H9 (cell line): ENCODE results near the gene KRTAP10-9. TPM values are rescaled to one million over a fixed set of nuclear protein-coding genes. Genes with fewer than 3 reads are reported as not detected.

ENCODE experiments used
- DNase-seq: peaks from one replicate; pipeline ENCODE4 v3.0.0-alpha.2; 2017
- H2AFZ ChIP-seq: one replicate; pipeline ENCODE4 v1.6.1; 2013; ENCODE audit warnings: mild to moderate bottlenecking, low read length, control low read depth, moderate library complexity
- H2AK5ac ChIP-seq: 2 replicates; pipeline ENCODE4 v1.6.1; 2013; ENCODE audit warnings: low read length, control low read depth, mixed read lengths; ENCODE audit not compliant: insufficient read length
- H2BK120ac ChIP-seq: one replicate; pipeline ENCODE4 v1.6.1; 2013; ENCODE audit warnings: low read depth, mild to moderate bottlenecking, low read length, control low read depth, inconsistent platforms; ENCODE audit not compliant: poor library complexity, severe bottlenecking
- H2BK12ac ChIP-seq: 2 replicates; pipeline ENCODE4 v1.6.1; 2013; ENCODE audit warnings: low read length, control low read depth, mixed read lengths, low read depth; ENCODE audit not compliant: insufficient read length
- H2BK15ac ChIP-seq: 2 replicates; pipeline ENCODE4 v1.6.1; 2013; ENCODE audit warnings: low read depth, low read length, control low read depth
- H2BK20ac ChIP-seq: one replicate; pipeline ENCODE4 v1.6.1; 2013; ENCODE audit warnings: low read depth, mild to moderate bottlenecking, low read length, control low read depth, inconsistent platforms; ENCODE audit not compliant: poor library complexity, severe bottlenecking
- H2BK5ac ChIP-seq: 2 replicates; pipeline ENCODE4 v1.6.1; 2013; ENCODE audit warnings: low read length, control low read depth, mixed read lengths; ENCODE audit not compliant: insufficient read length
- H3K14ac ChIP-seq: 2 replicates; pipeline ENCODE4 v1.6.1; 2013; ENCODE audit warnings: low read length, control low read depth; ENCODE audit not compliant: insufficient read depth
- H3K18ac ChIP-seq: 2 replicates; pipeline ENCODE4 v1.6.1; 2013; ENCODE audit warnings: low read depth, mild to moderate bottlenecking, mixed read lengths, low read length, control low read depth; ENCODE audit not compliant: insufficient read length
- H3K23ac ChIP-seq: 2 replicates; pipeline ENCODE4 v1.6.1; 2013; ENCODE audit warnings: low read length, control low read depth, mixed read lengths, low read depth; ENCODE audit not compliant: insufficient read length
- H3K23me2 ChIP-seq: 2 replicates; pipeline ENCODE4 v1.6.1; 2013; ENCODE audit warnings: low read depth, mild to moderate bottlenecking, mixed read lengths, low read length, control low read depth; ENCODE audit not compliant: insufficient read length, poor library complexity, severe bottlenecking
- H3K27ac ChIP-seq: 2 replicates; pipeline ENCODE4 v1.5.1; 2013; ENCODE audit warnings: low read length, control low read depth, mixed read lengths, low read depth; ENCODE audit not compliant: insufficient read length
- H3K27me3 ChIP-seq: 2 replicates; pipeline ENCODE4 v1.6.1; 2013; ENCODE audit warnings: low read length, control low read depth, inconsistent platforms; ENCODE audit not compliant: insufficient read depth
- H3K4ac ChIP-seq: 2 replicates; pipeline ENCODE4 v1.6.1; 2013; ENCODE audit warnings: low read depth, mild to moderate bottlenecking, control low read depth, inconsistent platforms, low read length, moderate library complexity
- H3K4me1 ChIP-seq: 2 replicates; pipeline ENCODE4 v1.6.1; 2013; ENCODE audit warnings: low read length, control low read depth, inconsistent platforms; ENCODE audit not compliant: insufficient read depth
- H3K4me2 ChIP-seq: 2 replicates; pipeline ENCODE4 v1.6.1; 2013; ENCODE audit warnings: low read length, control low read depth, mixed read lengths; ENCODE audit not compliant: insufficient read length, insufficient read depth
- H3K56ac ChIP-seq: 2 replicates; pipeline ENCODE4 v1.6.1; 2013; ENCODE audit warnings: low read depth, mild to moderate bottlenecking, mixed read lengths, low read length, control low read depth; ENCODE audit not compliant: insufficient read length
- H3K79me1 ChIP-seq: 2 replicates; pipeline ENCODE4 v1.6.1; 2013; ENCODE audit warnings: low read depth, mild to moderate bottlenecking, moderate library complexity, low read length, control low read depth, inconsistent platforms; ENCODE audit not compliant: insufficient read depth, poor library complexity, severe bottlenecking
- H3K79me2 ChIP-seq: 2 replicates; pipeline ENCODE4 v1.6.1; 2013; ENCODE audit warnings: low read length, control low read depth, inconsistent platforms; ENCODE audit not compliant: insufficient read depth
- H3K9ac ChIP-seq: 2 replicates; pipeline ENCODE4 v1.6.1; 2013; ENCODE audit warnings: low read length, control low read depth, mixed read lengths; ENCODE audit not compliant: insufficient read length; ENCODE audit errors: extremely low read depth
- H3K9me3 ChIP-seq: one replicate; pipeline ENCODE4 v1.6.1; 2013; ENCODE audit warnings: low read depth, low read length, inconsistent platforms; ENCODE audit not compliant: control insufficient read depth
- H3T11ph ChIP-seq: one replicate; pipeline ENCODE4 v1.6.1; 2013; ENCODE audit warnings: mild to moderate bottlenecking, low read length, control low read depth, inconsistent platforms
- H4K20me1 ChIP-seq: one replicate; pipeline ENCODE4 v1.6.1; 2013; ENCODE audit not compliant: control insufficient read depth, insufficient read length, insufficient read depth
- H4K5ac ChIP-seq: 2 replicates; pipeline ENCODE4 v1.6.1; 2013; ENCODE audit warnings: low read depth, mild to moderate bottlenecking, mixed read lengths, low read length, control low read depth; ENCODE audit not compliant: insufficient read length
- H4K8ac ChIP-seq: replicated peaks from 2 replicates; pipeline ENCODE4 v1.6.1; 2013; ENCODE audit warnings: low read length, control low read depth, mixed read lengths, low read depth; ENCODE audit not compliant: insufficient read length
- H4K91ac ChIP-seq: 2 replicates; pipeline ENCODE4 v1.6.1; 2013; ENCODE audit warnings: low read depth, mild to moderate bottlenecking, moderate library complexity, mixed read lengths, low read length, control low read depth; ENCODE audit not compliant: insufficient read length
- H3K27ac Mint-ChIP-seq, 3 experiments: 2 replicates in 2 of 3; 3 replicates in 1 of 3; pipeline ENCODE4 v1.8.0; 2020 to 2021; ENCODE audit warnings: mixed read lengths in 3 of 3, mild to moderate bottlenecking in 1 of 3, moderate library complexity in 1 of 3
- H3K27me3 Mint-ChIP-seq: 2 replicates; pipeline ENCODE4 v1.8.0; 2021; ENCODE audit warnings: low read depth, mild to moderate bottlenecking, moderate library complexity, mixed read lengths
- H3K36me3 Mint-ChIP-seq, 3 experiments: 2 replicates in 2 of 3; 3 replicates in 1 of 3; pipeline ENCODE4 v1.8.0; 2020 to 2021; ENCODE audit warnings: low read depth in 3 of 3, mixed read lengths in 3 of 3; ENCODE audit not compliant: insufficient read depth in 1 of 3
- H3K4me1 Mint-ChIP-seq, 2 experiments: 2 replicates each; pipeline ENCODE4 v1.8.0; 2020; ENCODE audit warnings: mixed read lengths in 2 of 2
- H3K4me3 Mint-ChIP-seq, 2 experiments: 2 replicates in 1 of 2; 3 replicates in 1 of 2; pipeline ENCODE4 v1.8.0; 2020 to 2021; ENCODE audit warnings: mild to moderate bottlenecking in 2 of 2, mixed read lengths in 2 of 2, moderate library complexity in 1 of 2
- H3K9me3 Mint-ChIP-seq, 2 experiments: 2 replicates in 1 of 2; 3 replicates in 1 of 2; pipeline ENCODE4 v1.8.0; 2020; ENCODE audit warnings: mild to moderate bottlenecking in 2 of 2, mixed read lengths in 2 of 2, moderate library complexity in 1 of 2
- CTCF ChIP-seq: fragments of 200-600 bp; sonication (generic); conservative IDR thresholded peaks from 3 replicates; pipeline ENCODE4 v1.8.0; 2021; ENCODE audit warnings: antibody characterized with exemption, mild to moderate bottlenecking
- WGBS: extraction: QIAGEN DNeasy Blood & Tissue Kit; methylation state at CpG from one replicate; pipeline ENCODE4 v1.1.7; 2013; ENCODE audit warnings: missing lambda C conversion rate, low lambda C conversion rate, mixed read lengths; ENCODE audit not compliant: insufficient read length; ENCODE audit errors: extremely low coverage; 5-methylcytosine and 5-hydroxymethylcytosine counted together
- total RNA-seq: library from RNA; stranded (reverse); gene quantifications from 2 replicates; pipeline ENCODE4 v1.2.1, GENCODE V29; 2021

The KRTAP10-9 gene
- total RNA-seq, 1 experiment from 2014 or later, result not detected

- Histone ChIP-seq H3K56ac (no peak overlapping the region), H4K5ac (no peak overlapping the region), H4K8ac (no peak overlapping the region), H4K20me1 (no peaks in the 10 kb centered on the region), H4K91ac (no peak overlapping the region), H3K79me2 (no peaks in the 10 kb centered on the region), H3K79me1 (no peaks in the 10 kb centered on the region), H3K27me3 (no peaks in the 10 kb centered on the region), H2BK5ac (no peak overlapping the region), H3K4me1 (no peaks in the 10 kb centered on the region), H2BK15ac (no peak overlapping the region), H3K23ac (no peak overlapping the region), H3K14ac (peak overlapping the region; percentile 10; the same call in 1 of the 2 replicates), H3K9ac (no peak overlapping the region), H3K4ac (no peak overlapping the region), H3K27ac (no peak overlapping the region), H2BK12ac (no peak overlapping the region), H2BK20ac (no peak overlapping the region), H3T11ph (no peak overlapping the region), H3K18ac (no peak overlapping the region), H3K9me3 (no peaks in the 10 kb centered on the region), H2AFZ (no peak overlapping the region), H2AK5ac (no peak overlapping the region), H3K4me2 (no peak overlapping the region), H3K23me2 (peaks cover 2% of the 10 kb centered on the region), H2BK120ac (no peak overlapping the region)
- Mint-ChIP-seq H3K4me1 (peaks cover 14 to 16% of the 10 kb centered on the region in 2 experiments), H3K27me3 (peaks cover 13% of the 10 kb centered on the region), H3K4me3 (no peak overlapping the region), H3K9me3 (peaks cover 22 to 28% of the 10 kb centered on the region in 2 experiments), H3K36me3 (peaks cover 11 to 24% (median 19%) of the 10 kb centered on the region in 3 experiments), H3K27ac (no peak overlapping the region)
- WGBS, result no CpG with 5 or more reads among the region's 33 CpGs
- no peak for DNase-seq
- TF ChIP-seq CTCF, result no peak
Observed at GRCh38 chr21:44648557-44649311, 21.8 kb downstream of the KRTAP10-9 start.
